Retinal pigment epithelial cell (primary cell): ENCODE results near the gene TRIM21.
A peak's percentile ranks its signal among the peaks of the same experiment; 100 is the strongest.

Experiments
- DNase-seq: peaks from one replicate; pipeline ENCODE4 v3.0.0-alpha.2; 2010; ENCODE audit warnings: low read depth
- H3K4me3 ChIP-seq: 2 replicates; pipeline ENCODE4 v1.5.1; 2011; ENCODE audit warnings: mild to moderate bottlenecking, low read length, control low read depth, moderate library complexity
- CTCF ChIP-seq: conservative IDR thresholded peaks from 2 replicates; pipeline ENCODE4 v1.5.1; 2011; ENCODE audit warnings: low read depth, low read length, control low read depth, inconsistent platforms

TRIM21 gene

GRCh38 chr11:4393209-4393857 lies at the start of gene TRIM21:
TRIM21 (minus strand) TSS chr11:4393702; CDS start chr11:4390409, 3,293 bp downstream.
- H3K4me3 ChIP-seq: peak within 1 kb of the TSS; percentile 96
- peak; percentile 32 for DNase-seq
- no peak for TF ChIP-seq CTCF

- DNase-seq: no peak
- H3K4me3 ChIP-seq: no peak overlapping the region
- TF ChIP-seq CTCF: no peak
Observed at GRCh38 chr11:4441515-4441914, 48.0 kb upstream of the TRIM21 start.

GRCh38 chr11:4436411-4436810 lies 42.9 kb upstream of the TRIM21 start:
- no peak for TF ChIP-seq CTCF
- no peak for DNase-seq
- no peak overlapping the region for H3K4me3 ChIP-seq

- no peak for TF ChIP-seq CTCF
- DNase-seq: no peak
Observed at GRCh38 chr11:4433856-4434255, 40.4 kb upstream of the TRIM21 start.

GRCh38 chr11:4430051-4430450 lies 36.5 kb upstream of the TRIM21 start:
- TF ChIP-seq CTCF: no peak
- H3K4me3 ChIP-seq: no peak overlapping the region

More at GRCh38 chr11:4433856-4434255, 40.4 kb upstream of the TRIM21 start:
- H3K4me3 ChIP-seq: no peak overlapping the region

GRCh38 chr11:4418403-4418802 lies 24.9 kb upstream of the TRIM21 start:
- no peak overlapping the region for H3K4me3 ChIP-seq
- no peak for DNase-seq
- no peak for TF ChIP-seq CTCF

More at GRCh38 chr11:4430051-4430450, 36.5 kb upstream of the TRIM21 start:
- DNase-seq: no peak

- no peak for DNase-seq
- no peak for TF ChIP-seq CTCF
- no peak overlapping the region for H3K4me3 ChIP-seq
Observed at GRCh38 chr11:4416816-4417215, 23.3 kb upstream of the TRIM21 start.
